GM19238 (cell line): ENCODE results near the gene COX6A1.
A peak's percentile ranks its signal among the peaks of the same experiment; 100 is the strongest.

ENCODE experiments used
- DNase-seq: peaks from one replicate; pipeline ENCODE4 v3.0.0; 2011; ENCODE audit warnings: low spot score; ENCODE audit not compliant: insufficient read length

Gene COX6A1

GRCh38 chr12:120437735-120438494, at the start of gene COX6A1:
TSS of gene COX6A1 (plus strand) at chr12:120438113. CDS start at chr12:120438127, 14 bp downstream.
- peak; percentile 95 for DNase-seq

- no peak for DNase-seq
Measured at GRCh38 chr12:120388691-120389481, 49.0 kb upstream of the COX6A1 start.

- no peak for DNase-seq
Measured at GRCh38 chr12:120390540-120391120, 47.3 kb upstream of the COX6A1 start.

GRCh38 chr12:120394483-120395367, 43.2 kb upstream of the COX6A1 start:
- DNase-seq, result no peak

- DNase-seq, result no peak
Measured at GRCh38 chr12:120397824-120398540, 39.9 kb upstream of the COX6A1 start.

GRCh38 chr12:120399531-120399930, 38.4 kb upstream of the COX6A1 start:
- no peak for DNase-seq

- no peak for DNase-seq
Measured at GRCh38 chr12:120402217-120402616, 35.7 kb upstream of the COX6A1 start.

GRCh38 chr12:120403869-120404268, 34.0 kb upstream of the COX6A1 start:
- no peak for DNase-seq

GRCh38 chr12:120404271-120404670, 33.6 kb upstream of the COX6A1 start:
- DNase-seq, result no peak

GRCh38 chr12:120406069-120406468, 31.8 kb upstream of the COX6A1 start:
- no peak for DNase-seq

- DNase-seq, result no peak
Measured at GRCh38 chr12:120406553-120406952, 31.4 kb upstream of the COX6A1 start.

- no peak for DNase-seq
Measured at GRCh38 chr12:120408771-120409170, 29.1 kb upstream of the COX6A1 start.

- DNase-seq, result no peak
Measured at GRCh38 chr12:120412421-120412820, 25.5 kb upstream of the COX6A1 start.

- no peak for DNase-seq
Measured at GRCh38 chr12:120413901-120414695, 23.8 kb upstream of the COX6A1 start.

- DNase-seq, result no peak
Measured at GRCh38 chr12:120416490-120417216, 21.3 kb upstream of the COX6A1 start.

- DNase-seq, result no peak
Measured at GRCh38 chr12:120417917-120418580, 19.9 kb upstream of the COX6A1 start.

GRCh38 chr12:120421701-120422100, 16.2 kb upstream of the COX6A1 start:
- no peak for DNase-seq

GRCh38 chr12:120422892-120423456, 14.9 kb upstream of the COX6A1 start:
- no peak for DNase-seq
